K562 (cell line): ENCODE measurements around the gene TXNRD2. TPM values are rescaled to one million over a fixed set of nuclear protein-coding genes. Genes with fewer than 3 reads are reported as not detected.

Source experiments
- ARNT ChIP-seq, 2 experiments: fragments of 450-650 bp; IDR thresholded peaks; 2 replicates each; pipeline ENCODE4 v1.6.1; 2016; ENCODE audit warnings: mild to moderate bottlenecking in 1 of 2
- ATF1 ChIP-seq, 2 experiments: fragments of 450-650 bp in 1 of 2; IDR thresholded peaks; 2 replicates each; pipeline ENCODE4 v1.6.1; 2016; ENCODE audit warnings: missing compliant biosample characterization in 1 of 2, missing genetic modification characterization in 1 of 2
- ETS1 ChIP-seq: conservative IDR thresholded peaks from 2 replicates; pipeline ENCODE4 v1.6.1; 2011; ENCODE audit warnings: low read depth, mild to moderate bottlenecking, low read length; ENCODE audit not compliant: control insufficient read depth
- FOXJ3 ChIP-seq: sonication (generic); formaldehyde crosslinking; IDR thresholded peaks from 2 replicates; pipeline ENCODE4 v1.4.0; 2020; ENCODE audit warnings: mild to moderate bottlenecking, missing genetic modification reagents
- HMG20A ChIP-seq: fragments of 450-650 bp; formaldehyde crosslinking; conservative IDR thresholded peaks from 2 replicates; pipeline ENCODE4 v1.4.0; 2020; ENCODE audit warnings: mild to moderate bottlenecking, mixed read lengths
- LCOR ChIP-seq: sonication (generic); formaldehyde crosslinking; IDR thresholded peaks from 2 replicates; pipeline ENCODE4 v1.8.0; 2022; ENCODE audit warnings: mild to moderate bottlenecking, missing genetic modification reagents
- MEF2A ChIP-seq: IDR thresholded peaks from 2 replicates; pipeline ENCODE4 v1.6.1; 2011; ENCODE audit warnings: low read depth, mild to moderate bottlenecking, low read length, moderate library complexity; ENCODE audit not compliant: control insufficient read depth
- NCOA6 ChIP-seq: fragments of 450-650 bp; IDR thresholded peaks from 2 replicates; pipeline ENCODE4 v1.6.1; 2017; ENCODE audit warnings: mild to moderate bottlenecking
- POU5F1 ChIP-seq: fragments of 150-350 bp; IDR thresholded peaks from 2 replicates; pipeline ENCODE4 v1.6.1; 2014; ENCODE audit warnings: borderline replicate concordance, low read length, low read depth, mild to moderate bottlenecking; ENCODE audit not compliant: partially characterized antibody
- RBBP5 ChIP-seq: fragments of 200-600 bp; sonication (generic); IDR thresholded peaks from 2 replicates; pipeline ENCODE4 v1.6.1; 2012; ENCODE audit warnings: borderline replicate concordance, mild to moderate bottlenecking, low read length, control low read depth, inconsistent platforms; ENCODE audit not compliant: insufficient read depth, poor library complexity, severe bottlenecking
- RBFOX2 ChIP-seq: fragments of 200-400 bp; formaldehyde crosslinking; IDR thresholded peaks from 2 replicates; pipeline ENCODE4 v1.6.1; 2017; ENCODE audit warnings: low read depth, mild to moderate bottlenecking, low read length, moderate library complexity
- SRSF1 ChIP-seq: fragments of 200-400 bp; formaldehyde crosslinking; IDR thresholded peaks from 2 replicates; pipeline ENCODE4 v1.6.1; 2017; ENCODE audit warnings: mild to moderate bottlenecking, low read depth, low read length, moderate library complexity
- TEAD1 ChIP-seq, 2 experiments: fragments of 450-650 bp in 1 of 2; sonication (generic) in 1 of 2; formaldehyde crosslinking; IDR thresholded peaks; 2 replicates each; pipeline versions ENCODE4 v1.4.0 to v1.8.0; 2020 to 2022; ENCODE audit warnings: mild to moderate bottlenecking in 2 of 2, missing genetic modification reagents in 1 of 2
- XRCC5 ChIP-seq: fragments of 200-400 bp; formaldehyde crosslinking; IDR thresholded peaks from 2 replicates; pipeline ENCODE4 v1.6.1; 2017; ENCODE audit warnings: low read depth, mild to moderate bottlenecking, low read length
- ZNF121 ChIP-seq: sonication (generic); formaldehyde crosslinking; conservative IDR thresholded peaks from 2 replicates; pipeline ENCODE4 v1.8.0; 2022; ENCODE audit warnings: missing genetic modification reagents
- ZNF134 ChIP-seq: fragments of 250-450 bp; sonication (Bioruptor Pico); conservative IDR thresholded peaks from 2 replicates; pipeline ENCODE4 v1.4.0; 2020
- ZNF280A ChIP-seq: fragments of 450-650 bp; IDR thresholded peaks from 2 replicates; pipeline ENCODE4 v1.6.1; 2018; ENCODE audit warnings: mild to moderate bottlenecking, low read depth; ENCODE audit not compliant: partially characterized antibody
- ZNF780A ChIP-seq: fragments of 250-450 bp; sonication (Bioruptor Pico); IDR thresholded peaks from 2 replicates; pipeline ENCODE4 v1.5.0; 2021; ENCODE audit warnings: mild to moderate bottlenecking
- polyA plus RNA-seq, 8 experiments: library from polyadenylated mRNA; depleted of rRNA in 4 of 8; stranded (reverse) in 5 of 8; unstranded in 3 of 8; fragments of >200 nt; fragmentation: Nextera tagmentation in 2 of 8; fragmentation: Illumina TruSeq in 1 of 8; extraction: Ambion mirVana in 2 of 8; extraction: Trizol in 1 of 8; gene quantifications; 2 replicates each; pipeline versions ENCODE4 v1.2.1 to v1.2.3, GENCODE V29; 2011 to 2014; ENCODE audit warnings: inconsistent platforms in 1 of 8, missing spikeins in 1 of 8
- total RNA-seq, 7 experiments: library from RNA; depleted of rRNA in 6 of 7; stranded (reverse); fragments of >200 nt in 6 of 7; fragmentation: Illumina TruSeq in 2 of 7; extraction: Trizol in 2 of 7; gene quantifications; 2 replicates each; pipeline versions ENCODE4 v1.2.1 to v1.2.3, GENCODE V29; 2011 to 2021; ENCODE audit warnings: low replicate concordance in 1 of 7
- TF ChIP-seq, protein P1 (sequence below): fragments of 200-800 bp; sonication (Bioruptor generic); IDR thresholded peaks from 2 replicates; pipeline ENCODE4 v1.6.1; 2016; ENCODE audit warnings: missing genetic modification characterization, missing compliant biosample characterization

The TXNRD2 gene
- total and polyA plus RNA-seq, 9 of the 15 experiments (the other 6 are each of a cell fraction or from before 2014, with no cell fraction given): 3.3 to 80.2 (median 49.4) TPM

DNA sequence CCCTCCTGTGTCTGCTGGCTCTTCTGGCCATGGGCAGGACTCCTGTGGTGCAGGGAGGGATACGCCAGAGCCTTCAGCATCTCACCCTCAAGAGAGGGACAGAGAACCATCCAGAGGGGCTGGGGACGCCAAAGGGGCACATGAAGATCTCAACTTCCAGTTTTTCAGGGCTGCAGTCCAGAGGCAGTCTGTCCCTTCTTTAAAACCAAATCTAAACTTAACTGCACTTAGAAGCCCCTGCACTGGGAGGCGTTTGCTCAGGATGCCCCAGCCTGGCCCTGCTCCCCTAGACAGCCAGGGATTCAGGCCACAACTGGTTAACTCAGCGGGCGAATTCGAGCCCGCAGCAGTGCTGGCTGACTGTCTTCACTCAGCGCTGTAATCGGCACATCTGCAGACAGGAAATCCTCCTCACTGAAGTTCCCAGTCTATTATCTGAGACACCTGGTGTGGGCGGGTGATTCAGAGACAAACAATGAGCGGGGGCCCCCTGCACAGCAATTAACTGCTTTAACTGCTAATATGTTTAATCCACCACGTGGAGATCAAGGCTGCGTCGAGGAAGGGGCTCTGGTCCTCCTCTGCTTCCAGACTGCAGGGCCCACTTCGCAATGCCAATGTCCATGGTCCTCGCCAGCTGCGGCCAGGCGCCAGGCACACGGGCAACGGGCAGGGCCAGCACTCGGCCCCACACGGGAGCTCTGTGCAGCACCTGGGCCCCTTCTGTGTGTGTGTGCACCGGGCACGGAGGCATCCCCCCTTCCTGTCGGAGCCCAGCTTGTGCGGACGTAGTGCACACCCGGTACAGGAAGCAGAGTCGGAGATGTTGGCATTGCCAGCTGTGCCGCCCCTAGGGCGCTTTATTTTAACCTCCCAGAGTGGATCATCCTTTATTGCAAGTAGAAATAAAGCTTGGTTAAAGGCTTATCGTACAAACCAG is 50.0 kb downstream of the TXNRD2 start (continued):
- TF ChIP-seq ETS1 (peak; percentile 97), HMG20A (CRISPR knock-in tag) (no peak), SRSF1 (no peak), LCOR (CRISPR knock-in tag) (no peak), TEAD1 (CRISPR knock-in tag; IDR thresholded peaks at IDR 0.05) (peak in 1 of 2 experiments; percentile 89; a peak in 2 of 4 replicates), ATF1 (CRISPR knock-in tag; IDR thresholded peaks at IDR 0.05) (no peak), ATF1 (tag; IDR thresholded peaks at IDR 0.05) (peak; percentile 85), ZNF121 (CRISPR knock-in tag) (no peak), FOXJ3 (CRISPR knock-in tag) (no peak), NCOA6 (no peak), RBFOX2 (peak; percentile 69), RBBP5 (peak; percentile 99), ZNF134 (CRISPR knock-in tag) (0 out of 2 replicates have a peak, but pooled peaks have one; percentile 51), POU5F1 (no peak), ARNT (IDR thresholded peaks at IDR 0.05) (peak; percentile 70 to 98), ZNF280A (peak; percentile 34), ZNF780A (CRISPR knock-in tag) (no peak), MEF2A (peak; percentile 78), XRCC5 (no peak)
- TF ChIP-seq, protein P1, sequence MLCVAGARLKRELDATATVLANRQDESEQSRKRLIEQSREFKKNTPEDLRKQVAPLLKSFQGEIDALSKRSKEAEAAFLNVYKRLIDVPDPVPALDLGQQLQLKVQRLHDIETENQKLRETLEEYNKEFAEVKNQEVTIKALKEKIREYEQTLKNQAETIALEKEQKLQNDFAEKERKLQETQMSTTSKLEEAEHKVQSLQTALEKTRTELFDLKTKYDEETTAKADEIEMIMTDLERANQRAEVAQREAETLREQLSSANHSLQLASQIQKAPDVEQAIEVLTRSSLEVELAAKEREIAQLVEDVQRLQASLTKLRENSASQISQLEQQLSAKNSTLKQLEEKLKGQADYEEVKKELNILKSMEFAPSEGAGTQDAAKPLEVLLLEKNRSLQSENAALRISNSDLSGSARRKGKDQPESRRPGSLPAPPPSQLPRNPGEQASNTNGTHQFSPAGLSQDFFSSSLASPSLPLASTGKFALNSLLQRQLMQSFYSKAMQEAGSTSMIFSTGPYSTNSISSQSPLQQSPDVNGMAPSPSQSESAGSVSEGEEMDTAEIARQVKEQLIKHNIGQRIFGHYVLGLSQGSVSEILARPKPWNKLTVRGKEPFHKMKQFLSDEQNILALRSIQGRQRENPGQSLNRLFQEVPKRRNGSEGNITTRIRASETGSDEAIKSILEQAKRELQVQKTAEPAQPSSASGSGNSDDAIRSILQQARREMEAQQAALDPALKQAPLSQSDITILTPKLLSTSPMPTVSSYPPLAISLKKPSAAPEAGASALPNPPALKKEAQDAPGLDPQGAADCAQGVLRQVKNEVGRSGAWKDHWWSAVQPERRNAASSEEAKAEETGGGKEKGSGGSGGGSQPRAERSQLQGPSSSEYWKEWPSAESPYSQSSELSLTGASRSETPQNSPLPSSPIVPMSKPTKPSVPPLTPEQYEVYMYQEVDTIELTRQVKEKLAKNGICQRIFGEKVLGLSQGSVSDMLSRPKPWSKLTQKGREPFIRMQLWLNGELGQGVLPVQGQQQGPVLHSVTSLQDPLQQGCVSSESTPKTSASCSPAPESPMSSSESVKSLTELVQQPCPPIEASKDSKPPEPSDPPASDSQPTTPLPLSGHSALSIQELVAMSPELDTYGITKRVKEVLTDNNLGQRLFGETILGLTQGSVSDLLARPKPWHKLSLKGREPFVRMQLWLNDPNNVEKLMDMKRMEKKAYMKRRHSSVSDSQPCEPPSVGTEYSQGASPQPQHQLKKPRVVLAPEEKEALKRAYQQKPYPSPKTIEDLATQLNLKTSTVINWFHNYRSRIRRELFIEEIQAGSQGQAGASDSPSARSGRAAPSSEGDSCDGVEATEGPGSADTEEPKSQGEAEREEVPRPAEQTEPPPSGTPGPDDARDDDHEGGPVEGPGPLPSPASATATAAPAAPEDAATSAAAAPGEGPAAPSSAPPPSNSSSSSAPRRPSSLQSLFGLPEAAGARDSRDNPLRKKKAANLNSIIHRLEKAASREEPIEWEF (CRISPR knock-in tag): peak; percentile 94
